Measurements from ENCODE around the gene ALDH1A1.

The ALDH1A1 gene

GRCh38 chr9:72914750-72915149, 38.1 kb downstream of the ALDH1A1 start:
- no peak for DNase-seq

GRCh38 chr9:72913382-72914009, 39.4 kb downstream of the ALDH1A1 start:
- no peak for DNase-seq

GRCh38 chr9:72912476-72913381, 40.1 kb downstream of the ALDH1A1 start:
- DNase-seq, result no peak

- DNase-seq, result no peak
These were observed 41.0 kb downstream of the ALDH1A1 start for GRCh38 chr9:72911816-72912215.

- no peak for DNase-seq
These were observed 41.5 kb downstream of the ALDH1A1 start for GRCh38 chr9:72911247-72911775.

GRCh38 chr9:72909428-72909827, 43.4 kb downstream of the ALDH1A1 start:
- no peak for DNase-seq

GRCh38 chr9:72907421-72907820, 45.4 kb downstream of the ALDH1A1 start:
- DNase-seq, result no peak

- DNase-seq, result no peak
These were observed 46.0 kb downstream of the ALDH1A1 start for GRCh38 chr9:72906810-72907209.

GRCh38 chr9:72905514-72906480, 47.1 kb downstream of the ALDH1A1 start:
- DNase-seq, result no peak

GRCh38 chr9:72904267-72905093, 48.4 kb downstream of the ALDH1A1 start:
- DNase-seq, result no peak

- DNase-seq, result no peak
These were observed 49.8 kb downstream of the ALDH1A1 start for GRCh38 chr9:72903103-72903502.

GRCh38 chr9:72902268-72902667, 50.6 kb downstream of the ALDH1A1 start:
- peak; percentile 0 to 48 for DNase-seq

GRCh38 chr9:72899734-72900477, 52.9 kb downstream of the ALDH1A1 start:
- DNase-seq, result no peak

GRCh38 chr9:72898784-72899733, 53.8 kb downstream of the ALDH1A1 start:
- no peak for DNase-seq

- DNase-seq, result no peak
These were observed 54.5 kb downstream of the ALDH1A1 start for GRCh38 chr9:72898360-72898759.

GRCh38 chr9:72897069-72897649, 55.7 kb downstream of the ALDH1A1 start:
- DNase-seq, result no peak

- DNase-seq, result no peak
These were observed 56.4 kb downstream of the ALDH1A1 start for GRCh38 chr9:72896439-72896838.

GRCh38 chr9:72895122-72895521, 57.7 kb downstream of the ALDH1A1 start:
- DNase-seq, result no peak

GRCh38 chr9:72894342-72894741, 58.5 kb downstream of the ALDH1A1 start:
- DNase-seq, result no peak

GRCh38 chr9:72893437-72893836, 59.4 kb downstream of the ALDH1A1 start:
- no peak for DNase-seq

Data from NCI-H524 (cell line).